Activated CD4-positive, alpha-beta memory T cell treated with anti-CD3 and anti-CD28 coated beads, Interleukin-2, amount 10 ng/mL, durations not matched to agents 7 days and 5 days (primary cell): Measurements from ENCODE around the gene LRRC45. TPM values are rescaled to one million over a fixed set of nuclear protein-coding genes. Genes with fewer than 3 reads are reported as not detected.

Experiments
- CTCF ChIA-PET: fragments of 350-600 bp; sonication (Branson Sonifier 250); formaldehyde crosslinking; loops from one replicate; lab custom pipeline; 2021; ENCODE audit warnings: antibody characterized with exemption, inconsistent platforms; lab: Charles Lee
- POLR2A ChIA-PET: fragments of 350-600 bp; sonication (Branson Sonifier 250); formaldehyde crosslinking; loops from one replicate; lab custom pipeline; 2021; ENCODE audit warnings: antibody characterized with exemption; lab: Charles Lee
- DNase-seq: peaks from one replicate; pipeline ENCODE4 v3.0.0-alpha.2; 2020
- H3K27ac Mint-ChIP-seq: one replicate; pipeline ENCODE4 v1.8.0; 2021; ENCODE audit warnings: mild to moderate bottlenecking, mixed read lengths
- H3K27me3 Mint-ChIP-seq: one replicate; pipeline ENCODE4 v1.8.0; 2021; ENCODE audit warnings: mixed read lengths
- H3K36me3 Mint-ChIP-seq: one replicate; pipeline ENCODE4 v1.8.0; 2021; ENCODE audit warnings: low read depth, mixed read lengths
- H3K4me1 Mint-ChIP-seq: one replicate; pipeline ENCODE4 v1.8.0; 2021; ENCODE audit warnings: mixed read lengths
- H3K4me3 Mint-ChIP-seq: one replicate; pipeline ENCODE4 v1.8.0; 2021; ENCODE audit warnings: mild to moderate bottlenecking, mixed read lengths
- H3K9me3 Mint-ChIP-seq: one replicate; pipeline ENCODE4 v1.8.0; 2021; ENCODE audit warnings: mixed read lengths
- total RNA-seq, 2 experiments: library from RNA; stranded (reverse); gene quantifications; one replicate each; pipeline ENCODE4 v1.2.3, GENCODE V29; 2021

Gene LRRC45
- total RNA-seq, 2 experiments from 2014 or later: 34.8 to 35.5 TPM

- CTCF ChIA-PET: no interaction called here
- POLR2A ChIA-PET: interaction anchor here (0.7 to 3.0 kb wide), 3 partner anchors 8 to 40 kb away, joined by 3 to 14 read pairs (median 3); partner anchors contain the start of gene DCXR
- H3K4me3 Mint-ChIP-seq: no peak overlapping the region
- no peaks in the 10 kb centered on the region for H3K4me1 Mint-ChIP-seq
- DNase-seq: no peak
- peaks cover 2% of the 10 kb centered on the region for H3K27me3 Mint-ChIP-seq
- peaks cover 22% of the 10 kb centered on the region for H3K36me3 Mint-ChIP-seq
- no peaks in the 10 kb centered on the region for H3K9me3 Mint-ChIP-seq
- H3K27ac Mint-ChIP-seq: no peak overlapping the region
Observed at GRCh38 chr17:82077617-82078358, 54.7 kb downstream of the LRRC45 start.

- no peak for DNase-seq
- H3K27me3 Mint-ChIP-seq: peaks cover 2% of the 10 kb centered on the region
- no peaks in the 10 kb centered on the region for H3K9me3 Mint-ChIP-seq
- POLR2A ChIA-PET: interaction anchor here (1.3 to 3.0 kb wide), 2 partner anchors 9 to 12 kb away, joined by 3 to 14 read pairs; no protein-coding TSS in a partner anchor
- H3K4me3 Mint-ChIP-seq: no peak overlapping the region
- no peaks in the 10 kb centered on the region for H3K4me1 Mint-ChIP-seq
- no peak overlapping the region for H3K27ac Mint-ChIP-seq
- CTCF ChIA-PET: no interaction called here
- peaks cover 27% of the 10 kb centered on the region for H3K36me3 Mint-ChIP-seq
Observed at GRCh38 chr17:82078433-82078832, 55.3 kb downstream of the LRRC45 start.

- DNase-seq: no peak
- no peak overlapping the region for H3K4me3 Mint-ChIP-seq
- H3K4me1 Mint-ChIP-seq: no peaks in the 10 kb centered on the region
- no peaks in the 10 kb centered on the region for H3K9me3 Mint-ChIP-seq
- POLR2A ChIA-PET: no interaction called here
- CTCF ChIA-PET: no interaction called here
- H3K27ac Mint-ChIP-seq: no peak overlapping the region
- H3K27me3 Mint-ChIP-seq: no peaks in the 10 kb centered on the region
- peaks cover 29% of the 10 kb centered on the region for H3K36me3 Mint-ChIP-seq
Observed at GRCh38 chr17:82079001-82079677, 56.0 kb downstream of the LRRC45 start.

GRCh38 chr17:82080048-82080788, 57.1 kb downstream of the LRRC45 start:
- Mint-ChIP-seq H3K4me3 (no peak overlapping the region), H3K27ac (no peak overlapping the region), H3K4me1 (no peaks in the 10 kb centered on the region), H3K9me3 (no peaks in the 10 kb centered on the region), H3K36me3 (peaks cover 33% of the 10 kb centered on the region), H3K27me3 (no peaks in the 10 kb centered on the region)
- ChIA-PET POLR2A (interaction anchor here (1.5 kb wide), 1 partner anchor 14 kb away, joined by 4 read pairs; no protein-coding TSS in a partner anchor), CTCF (no interaction called here)
- no peak for DNase-seq

Other genes starting within 250 kb of the LRRC45 start
- gene GCGR, start 219.2 kb upstream of the LRRC45 start, total RNA-seq: not detected
- 10 to 100 TPM; 37.1 to 38.2 TPM for gene MCRIP1, start 190.0 kb upstream of the LRRC45 start, total RNA-seq
- gene PPP1R27, start 188.3 kb upstream of the LRRC45 start, total RNA-seq: not detected
- gene P4HB, start 162.8 kb upstream of the LRRC45 start, total RNA-seq: 100 to 1,000 TPM; 483 to 496 TPM
- gene ARHGDIA, start 152.0 kb upstream of the LRRC45 start, total RNA-seq: 100 to 1,000 TPM; 636 to 661 TPM
- 100 to 1,000 TPM; 159 to 160 TPM for gene ALYREF, start 131.7 kb upstream of the LRRC45 start, total RNA-seq
- 10 to 100 TPM; 95.9 to 98.4 TPM for gene ANAPC11, start 131.6 kb upstream of the LRRC45 start, total RNA-seq
- gene NPB, start 121.1 kb upstream of the LRRC45 start, total RNA-seq: under 1 TPM in 1 of 2 experiments, not detected in 1; 0.38 TPM
- 10 to 100 TPM; 41.6 to 44.4 TPM for gene PCYT2, start 111.9 kb upstream of the LRRC45 start, total RNA-seq
- gene SIRT7, start 105.1 kb upstream of the LRRC45 start, total RNA-seq: 10 to 100 TPM; 55.8 to 58.4 TPM
- gene MAFG, start 95.6 kb upstream of the LRRC45 start, total RNA-seq: 10 to 100 TPM; 35.2 to 36.5 TPM
- 10 to 100 TPM; 25.8 to 34.7 TPM for gene PYCR1, start 86.0 kb upstream of the LRRC45 start, total RNA-seq
- not detected for gene MYADML2, start 76.1 kb upstream of the LRRC45 start, total RNA-seq
- under 1 TPM in 1 of 2 experiments, not detected in 1; 0.15 TPM for gene NOTUM, start 62.1 kb upstream of the LRRC45 start, total RNA-seq
- gene ASPSCR1, start 45.7 kb upstream of the LRRC45 start, total RNA-seq: 10 to 100 TPM; 25.3 to 29.9 TPM
- gene CENPX, start 427 bp upstream of the LRRC45 start, total RNA-seq: 10 to 100 TPM; 52.7 to 54.7 TPM
- gene RAC3, start 8.4 kb downstream of the LRRC45 start, total RNA-seq: 1 to 10 TPM; 7.9 to 8.1 TPM
- gene DCXR, start 14.4 kb downstream of the LRRC45 start, total RNA-seq: 10 to 100 TPM; 93.9 to 95.2 TPM
- gene RFNG, start 28.5 kb downstream of the LRRC45 start, total RNA-seq: 10 to 100 TPM; 26.3 to 28.4 TPM
- 10 to 100 TPM; 69.0 to 75.6 TPM for gene GPS1, start 28.6 kb downstream of the LRRC45 start, total RNA-seq
- 10 to 100 TPM; 98.8 to 99.3 TPM for gene DUS1L, start 42.5 kb downstream of the LRRC45 start, total RNA-seq
- gene FASN, start 74.9 kb downstream of the LRRC45 start, total RNA-seq: 100 to 1,000 TPM; 181 to 191 TPM
- gene CCDC57, start 189.5 kb downstream of the LRRC45 start, total RNA-seq: 10 to 100 TPM; 49.8 to 54.9 TPM
- 100 to 1,000 TPM; 206 to 210 TPM for gene SLC16A3, start 205.7 kb downstream of the LRRC45 start, total RNA-seq